ENCODE data around the gene AKNA. TPM values are rescaled to one million over a fixed set of nuclear protein-coding genes. Genes with fewer than 3 reads are reported as not detected.

AKNA gene
- total RNA-seq, 4 donors from 2014 or later: 10.5 to 27.1 (median 14.4) TPM

DNA sequence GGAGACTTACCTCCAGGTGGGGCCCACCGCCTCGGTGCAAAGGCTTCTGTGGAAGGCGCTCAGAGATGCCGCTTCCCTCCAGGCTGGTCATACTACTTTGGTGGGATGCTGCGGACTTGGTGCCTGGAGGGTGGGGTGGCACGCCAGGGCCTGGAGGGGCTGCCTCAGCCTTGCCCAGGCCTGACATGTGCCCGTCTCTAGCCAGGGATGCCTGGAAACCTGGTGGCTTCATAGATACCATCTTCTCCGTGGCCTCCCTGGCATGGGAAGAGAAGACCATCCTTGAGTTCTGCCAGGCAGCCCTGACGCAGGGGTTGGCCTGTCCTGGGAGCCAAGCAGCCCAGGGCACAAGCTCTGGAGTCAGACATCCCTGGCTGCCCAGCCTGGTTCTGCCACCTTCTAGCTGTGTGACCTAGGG lies 29.9 kb downstream of the AKNA start:
- Histone ChIP-seq H3K4me3 (no peak overlapping the region), H3K9me3 (no peaks in the 10 kb centered on the region), H3K36me3 (peaks cover 89% of the 10 kb centered on the region), H3K27ac (no peak overlapping the region), H3K4me1 (no peaks in the 10 kb centered on the region), H3K27me3 (no peaks in the 10 kb centered on the region)
- 100% methylated on average over 1 of the region's 9 CpGs for WGBS
- no peak for DNase-seq (ENCODE audit: low spot score in 2 of 2)
- no peak for TF ChIP-seq POLR2A (IDR thresholded peaks at IDR 0.05)
- TF ChIP-seq EP300 (IDR thresholded peaks at IDR 0.05): no peak
- TF ChIP-seq, protein P1, sequence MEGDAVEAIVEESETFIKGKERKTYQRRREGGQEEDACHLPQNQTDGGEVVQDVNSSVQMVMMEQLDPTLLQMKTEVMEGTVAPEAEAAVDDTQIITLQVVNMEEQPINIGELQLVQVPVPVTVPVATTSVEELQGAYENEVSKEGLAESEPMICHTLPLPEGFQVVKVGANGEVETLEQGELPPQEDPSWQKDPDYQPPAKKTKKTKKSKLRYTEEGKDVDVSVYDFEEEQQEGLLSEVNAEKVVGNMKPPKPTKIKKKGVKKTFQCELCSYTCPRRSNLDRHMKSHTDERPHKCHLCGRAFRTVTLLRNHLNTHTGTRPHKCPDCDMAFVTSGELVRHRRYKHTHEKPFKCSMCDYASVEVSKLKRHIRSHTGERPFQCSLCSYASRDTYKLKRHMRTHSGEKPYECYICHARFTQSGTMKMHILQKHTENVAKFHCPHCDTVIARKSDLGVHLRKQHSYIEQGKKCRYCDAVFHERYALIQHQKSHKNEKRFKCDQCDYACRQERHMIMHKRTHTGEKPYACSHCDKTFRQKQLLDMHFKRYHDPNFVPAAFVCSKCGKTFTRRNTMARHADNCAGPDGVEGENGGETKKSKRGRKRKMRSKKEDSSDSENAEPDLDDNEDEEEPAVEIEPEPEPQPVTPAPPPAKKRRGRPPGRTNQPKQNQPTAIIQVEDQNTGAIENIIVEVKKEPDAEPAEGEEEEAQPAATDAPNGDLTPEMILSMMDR (IDR thresholded peaks at IDR 0.05): no peak
- no peak for TF ChIP-seq POLR2AphosphoS5 (IDR thresholded peaks at IDR 0.05)

DNA sequence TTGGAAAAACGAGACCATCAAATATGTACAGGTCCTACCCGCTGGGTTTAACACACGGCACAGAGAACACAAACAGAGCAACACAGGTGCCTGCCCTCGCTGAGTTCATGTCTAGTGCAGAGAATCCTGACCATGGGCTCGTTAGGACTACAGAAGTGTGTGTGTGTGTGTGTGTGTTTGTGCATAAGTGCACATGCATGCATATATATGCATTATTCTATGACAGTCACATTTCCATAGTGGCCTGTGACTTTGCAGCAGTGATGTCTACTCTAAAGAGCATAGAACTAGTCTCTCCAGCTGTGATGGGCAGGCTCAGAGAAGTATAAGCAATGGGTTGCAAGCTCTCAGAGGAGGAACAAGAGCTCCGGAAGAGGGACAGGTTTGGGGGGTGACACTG lies 30.4 kb downstream of the AKNA start:
- DNase-seq (ENCODE audit: low spot score in 2 of 2): no peak
- no peaks in the 10 kb centered on the region for H3K27me3 ChIP-seq
- whole genome bisulfite sequencing: 89% methylated on average over 6 of the region's 6 CpGs
- TF ChIP-seq, protein P1 (IDR thresholded peaks at IDR 0.05): no peak
- TF ChIP-seq POLR2A (IDR thresholded peaks at IDR 0.05): no peak
- no peak for TF ChIP-seq EP300 (IDR thresholded peaks at IDR 0.05)
- TF ChIP-seq POLR2AphosphoS5 (IDR thresholded peaks at IDR 0.05): no peak
- no peaks in the 10 kb centered on the region for H3K4me1 ChIP-seq
- H3K9me3 ChIP-seq: no peaks in the 10 kb centered on the region
- peaks cover 84% of the 10 kb centered on the region for H3K36me3 ChIP-seq
- no peak overlapping the region for H3K4me3 ChIP-seq
- H3K27ac ChIP-seq: no peak overlapping the region

DNA sequence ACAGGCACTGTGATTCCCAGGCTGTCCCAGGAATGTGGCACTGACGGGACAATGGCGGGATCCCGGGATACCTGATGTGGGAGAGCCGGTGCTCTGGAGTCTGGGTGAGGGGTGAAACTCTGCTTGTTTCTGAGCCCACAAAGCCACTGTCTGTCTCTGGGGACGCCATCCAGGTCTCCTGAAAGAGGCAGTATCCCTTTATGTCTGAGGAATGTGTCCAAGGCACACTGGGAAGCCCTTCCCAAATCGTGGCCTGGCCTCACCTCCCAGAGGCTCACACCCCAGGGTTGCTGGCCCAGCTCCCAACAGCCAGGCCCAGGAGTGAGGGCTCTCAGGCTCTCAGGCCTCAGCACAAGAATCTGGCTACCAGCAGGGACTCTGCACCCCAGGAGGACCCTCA lies 31.0 kb downstream of the AKNA start:
- no peak for DNase-seq (ENCODE audit: low spot score in 2 of 2)
- Histone ChIP-seq H3K27ac (no peak overlapping the region), H3K4me1 (peaks cover under 1% of the 10 kb centered on the region), H3K9me3 (no peaks in the 10 kb centered on the region), H3K36me3 (peaks cover 78% of the 10 kb centered on the region), H3K27me3 (no peaks in the 10 kb centered on the region), H3K4me3 (no peak overlapping the region)
- 83% methylated on average over 6 of the region's 6 CpGs for WGBS
- TF ChIP-seq, protein P1 (IDR thresholded peaks at IDR 0.05): no peak
- TF ChIP-seq POLR2A (IDR thresholded peaks at IDR 0.05): no peak
- TF ChIP-seq POLR2AphosphoS5 (IDR thresholded peaks at IDR 0.05): no peak
- no peak for TF ChIP-seq EP300 (IDR thresholded peaks at IDR 0.05)

DNA sequence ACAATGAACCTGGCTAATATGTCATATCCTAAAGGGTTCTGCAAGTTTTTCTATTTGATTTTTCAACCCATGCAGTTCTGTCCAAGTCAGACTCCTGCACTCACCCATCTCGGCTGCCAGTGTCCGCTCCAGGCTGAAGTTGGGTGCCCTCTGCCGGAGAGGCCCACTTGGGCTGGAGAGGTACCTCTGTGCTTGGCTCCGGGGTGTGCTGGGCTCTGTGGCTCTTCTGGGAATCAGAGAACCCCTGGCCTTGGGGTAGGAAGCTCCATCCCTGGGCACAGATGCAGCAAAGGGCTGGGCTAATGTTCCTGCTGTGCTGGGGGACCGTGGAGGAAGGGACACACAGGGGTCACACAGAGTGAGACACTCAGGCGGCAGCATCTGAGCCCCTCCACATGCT lies 32.0 kb downstream of the AKNA start:
- peaks cover 72% of the 10 kb centered on the region for H3K36me3 ChIP-seq
- TF ChIP-seq EP300 (IDR thresholded peaks at IDR 0.05): no peak
- TF ChIP-seq POLR2A (IDR thresholded peaks at IDR 0.05): no peak
- no peak for TF ChIP-seq POLR2AphosphoS5 (IDR thresholded peaks at IDR 0.05)
- TF ChIP-seq, protein P1 (IDR thresholded peaks at IDR 0.05): no peak
- 92% methylated on average over 5 of the region's 6 CpGs for WGBS

DNA sequence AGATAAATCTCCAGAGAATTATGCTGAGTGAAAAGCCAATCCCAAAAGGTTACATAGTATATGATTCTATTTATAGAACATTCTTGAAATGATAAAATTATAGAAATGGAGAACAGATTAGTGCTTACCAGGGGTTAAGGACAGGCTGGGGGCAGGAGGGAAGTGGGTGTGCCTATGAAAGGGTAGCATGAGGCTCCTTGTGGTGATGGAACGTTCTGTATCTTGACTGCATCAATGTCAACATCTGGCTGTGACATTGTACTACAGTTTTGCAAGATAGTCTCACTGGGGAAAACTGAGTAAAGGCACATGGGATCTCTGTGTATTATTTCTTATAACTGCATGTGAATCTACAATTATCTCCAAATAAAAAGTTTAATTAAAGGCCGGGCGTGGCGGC lies 35.9 kb downstream of the AKNA start:
- no peaks in the 10 kb centered on the region for H3K9me3 ChIP-seq
- H3K36me3 ChIP-seq: peaks cover 72% of the 10 kb centered on the region
- H3K4me3 ChIP-seq: no peak overlapping the region
- H3K27me3 ChIP-seq: no peaks in the 10 kb centered on the region
- peaks cover 21% of the 10 kb centered on the region for H3K4me1 ChIP-seq
- 84% methylated on average over 4 of the region's 4 CpGs for WGBS
- no peak overlapping the region for H3K27ac ChIP-seq
- DNase-seq (ENCODE audit: low spot score in 2 of 2): no peak
- TF ChIP-seq POLR2AphosphoS5 (IDR thresholded peaks at IDR 0.05) (peak in 1 of 3 donors; percentile 28), EP300 (IDR thresholded peaks at IDR 0.05) (no peak)

More for the DNA sequence above, 32.0 kb downstream of the AKNA start:
- Histone ChIP-seq H3K9me3 (no peaks in the 10 kb centered on the region), H3K4me1 (peaks cover 5% of the 10 kb centered on the region), H3K27me3 (no peaks in the 10 kb centered on the region), H3K27ac (no peak overlapping the region), H3K4me3 (no peak overlapping the region)
- no peak for DNase-seq (ENCODE audit: low spot score in 2 of 2)
